GM12865 (cell line): Measurements from ENCODE around the gene PDE8B.
A peak's percentile ranks its signal among the peaks of the same experiment; 100 is the strongest.

ENCODE experiments used
- DNase-seq: peaks from one replicate; pipeline ENCODE4 v3.0.0; 2010; ENCODE audit warnings: low read depth
- H3K4me3 ChIP-seq: 2 replicates; pipeline ENCODE4 v1.5.1; 2011; ENCODE audit warnings: mild to moderate bottlenecking, low read depth, low read length, control low read depth
- CTCF ChIP-seq: IDR thresholded peaks from 2 replicates; pipeline ENCODE4 v1.5.1; 2011; ENCODE audit warnings: low read length, control low read depth, low read depth, inconsistent platforms; ENCODE audit not compliant: insufficient read depth; ENCODE audit errors: missing control alignments

PDE8B gene

GRCh38 chr5:77208507-77209163 lies 1.8 kb upstream of the PDE8B start:
- no peak overlapping the region for H3K4me3 ChIP-seq
- DNase-seq = no peak
- no peak for TF ChIP-seq CTCF

- no peak for DNase-seq
- no peak overlapping the region for H3K4me3 ChIP-seq
- no peak for TF ChIP-seq CTCF
Measured at GRCh38 chr5:77209495-77210090, 887 bp upstream of the PDE8B start.

- no peak for DNase-seq
- no peak for TF ChIP-seq CTCF
- H3K4me3 ChIP-seq = peak overlapping the region; percentile 32
Measured at GRCh38 chr5:77210964-77211690, 647 bp downstream of the PDE8B start.

GRCh38 chr5:77211691-77212047 lies 1.2 kb downstream of the PDE8B start:
- DNase-seq = no peak
- no peak for TF ChIP-seq CTCF
- no peak overlapping the region for H3K4me3 ChIP-seq

GRCh38 chr5:77213601-77214000 lies 3.1 kb downstream of the PDE8B start:
- TF ChIP-seq CTCF = no peak
- DNase-seq = no peak
- no peak overlapping the region for H3K4me3 ChIP-seq

GRCh38 chr5:77214151-77214550 lies 3.7 kb downstream of the PDE8B start:
- DNase-seq = no peak
- H3K4me3 ChIP-seq = no peak overlapping the region
- no peak for TF ChIP-seq CTCF

- no peak overlapping the region for H3K4me3 ChIP-seq
- DNase-seq = no peak
- TF ChIP-seq CTCF = peak; percentile 23
Measured at GRCh38 chr5:77218263-77218662, 7.8 kb downstream of the PDE8B start.
